ENCODE results near the gene TMEM258. TPM values are rescaled to one million over a fixed set of nuclear protein-coding genes. Genes with fewer than 3 reads are reported as not detected.

The TMEM258 gene
- polyA plus RNA-seq, 1 of the 3 experiments (the other 2 are of a cell fraction), result 454 TPM

GRCh38 chr11:61739413-61739812 is 53.0 kb downstream of the TMEM258 start:
- no peak for TF ChIP-seq PBX3 (IDR thresholded peaks at IDR 0.05)
- no peak for TF ChIP-seq SIN3A (IDR thresholded peaks at IDR 0.05; ENCODE audit: borderline replicate concordance, low read depth, low read length)
- ChIA-PET POLR2A (no interaction called here), CTCF (interaction anchor here (1.6 to 2.5 kb wide), 3 partner anchors 8 to 49 kb away, joined by 8 to 14 read pairs (median 11); no protein-coding TSS in a partner anchor)
- Histone ChIP-seq H3K79me2 (ENCODE audit: insufficient read depth) (no peaks in the 10 kb centered on the region), H3F3A (replicated peaks; ENCODE audit: insufficient read depth) (no peaks in the 10 kb centered on the region), H3K27me3 (ENCODE audit: insufficient read depth) (no peaks in the 10 kb centered on the region), H3K4me1 (ENCODE audit: control insufficient read depth in 1 of 2, insufficient read depth in 2 of 2, low read depth in 1 of 2, low read length in 1 of 2) (no peaks in the 10 kb centered on the region), H2AFZ (ENCODE audit: low read depth) (no peak overlapping the region), H3K9me3 (no peaks in the 10 kb centered on the region), H3K4me3 (ENCODE audit: low read depth in 2 of 2, low read length in 1 of 2) (no peak overlapping the region), H4K20me1 (ENCODE audit: insufficient read depth) (no peaks in the 10 kb centered on the region), H3K9me2 (no peaks in the 10 kb centered on the region), H3K27ac (ENCODE audit: low read depth in 2 of 2, low read length in 1 of 2) (no peak overlapping the region), H3K36me3 (replicated peaks in 1 of 2; ENCODE audit: control insufficient read depth in 1 of 2, insufficient read depth in 2 of 2, low read length in 1 of 2) (peaks cover 0 to 35% of the 10 kb centered on the region in 2 experiments), H3K9ac (no peak overlapping the region), H3K4me2 (no peak overlapping the region)
- WGBS (ENCODE audit: low lambda C conversion rate), result 94% methylated on average over 12 of the region's 15 CpGs
- no peak for DNase-seq

Other genes with a start within 250 kb of the TMEM258 start
- 1.1 and 1.4 TPM in 2 replicates for gene SYT7, start 211.5 kb downstream of the TMEM258 start, polyA plus RNA-seq (2012; rRNA removed)
- 2.7 and 3.3 TPM in 2 replicates for gene DAGLA, start 112.2 kb downstream of the TMEM258 start, polyA plus RNA-seq (2012; rRNA removed)
- 1.8 and 2.8 TPM in 2 replicates for gene MYRF, start 40.0 kb downstream of the TMEM258 start, polyA plus RNA-seq (2012; rRNA removed)
- 35.9 and 39.5 TPM in 2 replicates for gene FEN1, start 312 bp upstream of the TMEM258 start, polyA plus RNA-seq (2012; rRNA removed)
- 20.6 and 26.4 TPM in 2 replicates for gene FADS1, start 24.4 kb upstream of the TMEM258 start, polyA plus RNA-seq (2012; rRNA removed)
- 67.8 and 77.1 TPM in 2 replicates for gene FADS2, start 35.7 kb upstream of the TMEM258 start, polyA plus RNA-seq (2012; rRNA removed)
- 93.3 and 116 TPM in 2 replicates for gene FADS3, start 98.9 kb upstream of the TMEM258 start, polyA plus RNA-seq (2012; rRNA removed)
- gene RAB3IL1, start 125.0 kb upstream of the TMEM258 start, polyA plus RNA-seq (2012; rRNA removed), result 9.8 and 10.2 TPM in 2 replicates
- 0.30 and 0.47 TPM in 2 replicates for gene BEST1, start 157.8 kb upstream of the TMEM258 start, polyA plus RNA-seq (2012; rRNA removed)
- 879 and 1,229 TPM in 2 replicates for gene FTH1, start 175.0 kb upstream of the TMEM258 start, polyA plus RNA-seq (2012; rRNA removed)

Data from SK-N-SH (cell line).